Neural cell (in vitro differentiated cells): ENCODE data around the gene TRPV3. TPM values are rescaled to one million over a fixed set of nuclear protein-coding genes. Genes with fewer than 3 reads are reported as not detected.

ENCODE experiments used
- H2AFZ ChIP-seq: fragments of 200-600, 300-800 bp; sonication (generic), shearing (Covaris generic); 2 replicates; pipeline ENCODE4 v1.6.0; 2014; ENCODE audit warnings: low read depth, mild to moderate bottlenecking, antibody characterized with exemption, low read length, moderate library complexity
- H3F3A ChIP-seq: fragments of 200-600 bp; shearing (Covaris generic); 2 replicates; pipeline ENCODE4 v1.6.1; 2016; ENCODE audit warnings: mild to moderate bottlenecking, moderate library complexity, mixed read lengths, antibody characterized with exemption, low read length; ENCODE audit not compliant: insufficient read depth, poor library complexity, severe bottlenecking
- H3K27ac ChIP-seq: fragments of 200-600, 300-800 bp; sonication (generic), shearing (Covaris generic); 2 replicates; pipeline ENCODE4 v1.5.1; 2014; ENCODE audit warnings: mild to moderate bottlenecking, low read length, moderate library complexity
- H3K27me3 ChIP-seq: fragments of 300-800, 200-600 bp; sonication (generic), shearing (Covaris generic); 2 replicates; pipeline ENCODE4 v1.6.0; 2014; ENCODE audit warnings: mild to moderate bottlenecking, low read depth, low read length, moderate library complexity; ENCODE audit not compliant: insufficient read depth
- H3K36me3 ChIP-seq: fragments of 300-800, 200-600 bp; sonication (generic), shearing (Covaris generic); 2 replicates; pipeline ENCODE4 v1.5.1; 2014; ENCODE audit warnings: mild to moderate bottlenecking, antibody characterized with exemption, low read length, moderate library complexity; ENCODE audit not compliant: insufficient read depth
- H3K4me2 ChIP-seq: fragments of 300-800, 200-600 bp; sonication (generic), shearing (Covaris generic); 2 replicates; pipeline ENCODE4 v1.6.0; 2014; ENCODE audit warnings: mild to moderate bottlenecking, low read length
- H3K4me3 ChIP-seq: fragments of 300-800, 200-600 bp; sonication (generic), shearing (Covaris generic); 2 replicates; pipeline ENCODE4 v1.5.1; 2014; ENCODE audit warnings: mild to moderate bottlenecking, low read length, moderate library complexity
- H3K79me2 ChIP-seq: fragments of 200-600 bp; shearing (Covaris generic); replicated peaks from 2 replicates; pipeline ENCODE4 v1.6.0; 2014; ENCODE audit warnings: mild to moderate bottlenecking, low read length, moderate library complexity; ENCODE audit not compliant: insufficient read depth
- H3K9ac ChIP-seq: fragments of 300-800, 200-600 bp; sonication (generic), shearing (Covaris generic); 2 replicates; pipeline ENCODE4 v1.6.1; 2016; ENCODE audit warnings: mild to moderate bottlenecking, low read length, mixed read lengths
- H3K9me2 ChIP-seq: fragments of 200-600 bp; shearing (Covaris generic); 2 replicates; pipeline ENCODE4 v1.6.1; 2016; ENCODE audit warnings: mild to moderate bottlenecking, low read length, mixed read lengths; ENCODE audit not compliant: insufficient read depth
- H3K9me3 ChIP-seq: fragments of 200-600, 300-800 bp; sonication (generic), shearing (Covaris generic); 2 replicates; pipeline ENCODE4 v1.6.1; 2016; ENCODE audit warnings: mild to moderate bottlenecking, mixed run types, low read length, moderate library complexity, mixed read lengths
- H4K20me1 ChIP-seq: fragments of 200-600 bp; shearing (Covaris generic); 2 replicates; pipeline ENCODE4 v1.6.1; 2016; ENCODE audit warnings: mild to moderate bottlenecking, mixed run types; ENCODE audit not compliant: insufficient read depth
- CTCF ChIP-seq: fragments of 450-650 bp; IDR thresholded peaks from 2 replicates; pipeline ENCODE4 v1.5.1; 2014; ENCODE audit warnings: antibody characterized with exemption, mild to moderate bottlenecking, moderate library complexity; ENCODE audit not compliant: poor library complexity, severe bottlenecking
- EP300 ChIP-seq: fragments of 450-650 bp; conservative IDR thresholded peaks from 2 replicates; pipeline ENCODE4 v1.6.1; 2014; ENCODE audit warnings: antibody characterized with exemption, mild to moderate bottlenecking, moderate library complexity; ENCODE audit not compliant: poor library complexity, severe bottlenecking
- EZH2 ChIP-seq: fragments of 200-600, 300-800 bp; shearing (Covaris generic), sonication (generic); IDR thresholded peaks from 2 replicates; pipeline ENCODE4 v1.6.1; 2014; ENCODE audit warnings: antibody characterized with exemption, low read length, borderline replicate concordance, mild to moderate bottlenecking; ENCODE audit not compliant: insufficient read depth, poor library complexity, severe bottlenecking
- MXI1 ChIP-seq: fragments of 450-650 bp; conservative IDR thresholded peaks from 2 replicates; pipeline ENCODE4 v1.6.1; 2014; ENCODE audit warnings: antibody characterized with exemption, mild to moderate bottlenecking; ENCODE audit not compliant: poor library complexity, severe bottlenecking
- POLR2AphosphoS5 ChIP-seq: IDR thresholded peaks from 2 replicates; pipeline ENCODE4 v1.6.1; 2012
- RAD21 ChIP-seq: fragments of 450-650 bp; conservative IDR thresholded peaks from 2 replicates; pipeline ENCODE4 v1.6.1; 2014; ENCODE audit warnings: antibody characterized with exemption, mild to moderate bottlenecking, moderate library complexity
- REST ChIP-seq: IDR thresholded peaks from 2 replicates; pipeline ENCODE4 v1.6.1; 2012; ENCODE audit warnings: borderline replicate concordance
- SMC3 ChIP-seq: fragments of 450-650 bp; conservative IDR thresholded peaks from 2 replicates; pipeline ENCODE4 v1.6.1; 2014; ENCODE audit warnings: antibody characterized with exemption, mild to moderate bottlenecking, moderate library complexity; ENCODE audit not compliant: poor library complexity
- TAF1 ChIP-seq: IDR thresholded peaks from 2 replicates; pipeline ENCODE4 v1.6.1; 2012; ENCODE audit warnings: low read depth
- polyA plus RNA-seq: library from polyadenylated mRNA; depleted of rRNA; stranded (reverse); fragments of >200 nt; gene quantifications from 2 replicates; pipeline ENCODE4 v1.2.3, GENCODE V29; 2014

The TRPV3 gene
- polyA plus RNA-seq, 1 donor from 2014 or later = 0.19 TPM

DNA sequence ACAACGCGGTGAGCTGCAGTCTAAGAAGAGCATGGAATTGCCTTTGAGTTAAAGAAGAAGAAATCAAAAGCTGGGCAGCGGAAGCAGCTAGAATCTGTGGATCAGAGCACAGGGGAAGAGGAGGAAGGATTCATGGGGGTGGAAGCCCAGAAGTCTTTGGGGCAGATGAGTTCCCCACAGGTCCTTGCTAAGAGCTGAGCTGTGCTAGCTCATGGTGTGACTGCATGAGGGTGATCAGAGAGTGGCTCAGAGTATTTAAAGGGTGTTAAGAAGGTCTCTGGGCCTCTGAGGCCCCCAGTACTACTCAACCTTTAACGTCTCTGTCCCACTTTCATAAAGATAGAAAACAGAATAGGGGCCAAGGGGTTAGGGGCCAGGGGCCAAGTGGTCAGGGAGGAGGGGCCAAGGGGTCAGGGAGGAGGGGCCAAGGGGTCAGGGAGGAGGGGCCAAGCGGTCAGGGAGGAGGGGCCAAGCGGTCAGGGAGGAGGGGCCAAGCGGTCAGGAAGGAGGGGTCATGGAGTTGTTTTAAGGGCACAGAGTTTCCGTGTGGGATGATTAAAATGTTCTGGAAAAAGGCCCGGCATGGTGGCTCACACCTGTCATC is 12.0 kb upstream of the TRPV3 start:
- Histone ChIP-seq H3K27ac (no peak overlapping the region), H3K27me3 (no peaks in the 10 kb centered on the region), H3K9ac (no peak overlapping the region), H3K9me2 (no peaks in the 10 kb centered on the region), H2AFZ (no peak overlapping the region), H3F3A (no peaks in the 10 kb centered on the region), H3K9me3 (no peaks in the 10 kb centered on the region), H3K36me3 (no peaks in the 10 kb centered on the region), H3K4me3 (no peak overlapping the region), H3K4me2 (no peak overlapping the region), H3K79me2 (no peaks in the 10 kb centered on the region), H4K20me1 (no peaks in the 10 kb centered on the region)
- TF ChIP-seq POLR2AphosphoS5 (no peak), EP300 (no peak), EZH2 (no peak), SMC3 (no peak), RAD21 (no peak), REST (no peak), CTCF (no peak)

- no peak overlapping the region for H2AFZ ChIP-seq
- no peaks in the 10 kb centered on the region for H3K27me3 ChIP-seq
- H3F3A ChIP-seq = no peaks in the 10 kb centered on the region
- H3K4me2 ChIP-seq = no peak overlapping the region
- no peak overlapping the region for H3K9ac ChIP-seq
- H3K79me2 ChIP-seq = no peaks in the 10 kb centered on the region
- no peak overlapping the region for H3K27ac ChIP-seq
- no peaks in the 10 kb centered on the region for H3K36me3 ChIP-seq
- no peak overlapping the region for H3K4me3 ChIP-seq
- H4K20me1 ChIP-seq = no peaks in the 10 kb centered on the region
- TF ChIP-seq CTCF (no peak), POLR2AphosphoS5 (no peak), RAD21 (no peak), EP300 (no peak), SMC3 (no peak), REST (no peak), TAF1 (no peak), MXI1 (no peak), EZH2 (no peak)
- no peaks in the 10 kb centered on the region for H3K9me2 ChIP-seq
- H3K9me3 ChIP-seq = no peaks in the 10 kb centered on the region
These were observed 8.9 kb upstream of the TRPV3 start for GRCh38 chr17:3566551-3566950.
